ENCODE data around the gene NUP107.
A peak's percentile ranks its signal among the peaks of the same experiment; 100 is the strongest.

NUP107 gene

DNA sequence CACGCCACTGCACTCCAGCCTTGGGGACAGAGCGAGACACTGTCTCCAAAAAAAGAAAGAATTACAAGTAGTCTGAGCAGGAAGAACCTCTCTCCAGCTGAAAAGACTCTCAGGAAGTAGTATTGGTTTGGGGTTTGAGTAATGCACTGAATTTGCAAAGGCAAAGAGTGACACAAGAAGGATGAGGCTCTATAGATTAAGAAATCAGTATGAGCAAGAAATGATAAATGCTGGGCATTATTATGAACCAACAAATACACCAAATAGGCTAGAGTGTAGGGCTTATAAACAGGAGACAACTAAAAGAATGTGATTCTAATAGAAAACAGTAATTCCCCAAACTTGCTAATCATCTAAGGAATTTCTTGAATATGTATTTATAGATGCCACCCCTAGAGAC lies 56.6 kb downstream of the NUP107 start:
- DNase-seq, result no peak

- no peak for DNase-seq
These were observed 58.7 kb downstream of the NUP107 start for GRCh38 chr12:68745376-68745903.

GRCh38 chr12:68745904-68746571 lies 59.3 kb downstream of the NUP107 start, which contains the start of gene SLC35E3:
Gene SLC35E3, plus strand, starts transcription at chr12:68746176. Its CDS starts 202 bp downstream, at chr12:68746378.
- DNase-seq, result peak; percentile 68 to 89 (median 84)

DNA sequence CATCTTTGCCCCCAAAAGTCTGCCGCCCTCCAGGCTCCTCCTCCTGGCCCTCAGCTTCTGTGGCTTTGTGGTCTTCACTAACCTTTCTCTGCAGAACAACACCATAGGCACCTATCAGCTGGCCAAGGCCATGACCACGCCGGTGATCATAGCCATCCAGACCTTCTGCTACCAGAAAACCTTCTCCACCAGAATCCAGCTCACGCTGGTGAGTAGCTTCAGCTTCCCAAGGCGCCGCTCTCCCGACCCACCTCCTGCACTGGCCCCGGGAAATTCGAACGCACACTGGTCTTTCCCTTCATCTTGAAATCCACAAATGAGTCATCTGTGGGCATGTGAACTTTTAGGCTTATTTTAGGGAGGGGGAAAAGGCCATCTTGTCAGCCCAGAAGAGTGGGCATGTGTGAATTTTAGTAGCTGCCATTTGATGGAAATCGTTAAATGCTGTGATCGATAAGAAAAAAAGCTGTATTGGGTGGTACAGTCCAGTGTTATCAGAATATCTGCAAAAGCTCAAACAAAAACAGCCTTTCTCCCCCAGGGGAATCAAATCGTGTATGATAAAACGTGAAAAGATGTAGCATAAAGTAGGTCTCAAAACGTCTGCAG lies 59.9 kb downstream of the NUP107 start:
- no peak for DNase-seq

GRCh38 chr12:68749443-68749842 lies 62.7 kb downstream of the NUP107 start:
- DNase-seq, result no peak

DNA sequence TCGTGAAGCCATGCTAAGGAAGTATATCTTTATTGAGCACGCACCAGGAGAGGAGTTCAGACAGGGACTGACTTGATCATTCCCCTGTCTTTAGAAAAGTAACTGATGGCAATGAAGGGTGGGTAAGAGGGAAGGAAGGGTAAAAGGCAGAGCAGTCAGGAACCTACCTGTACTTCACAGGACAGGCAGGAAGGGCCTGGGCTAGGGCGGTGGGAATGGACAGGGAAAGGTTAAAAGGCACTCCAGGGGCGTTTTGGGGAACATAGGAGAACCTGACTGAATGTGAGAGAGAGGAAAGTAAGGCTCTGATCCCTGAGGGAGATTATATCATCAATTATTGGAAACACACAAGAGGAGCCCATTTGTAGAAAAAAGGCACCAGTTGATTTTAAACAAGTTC lies 63.1 kb downstream of the NUP107 start:
- DNase-seq, result no peak

GRCh38 chr12:68750506-68750905 lies 63.7 kb downstream of the NUP107 start:
- DNase-seq, result no peak

DNA sequence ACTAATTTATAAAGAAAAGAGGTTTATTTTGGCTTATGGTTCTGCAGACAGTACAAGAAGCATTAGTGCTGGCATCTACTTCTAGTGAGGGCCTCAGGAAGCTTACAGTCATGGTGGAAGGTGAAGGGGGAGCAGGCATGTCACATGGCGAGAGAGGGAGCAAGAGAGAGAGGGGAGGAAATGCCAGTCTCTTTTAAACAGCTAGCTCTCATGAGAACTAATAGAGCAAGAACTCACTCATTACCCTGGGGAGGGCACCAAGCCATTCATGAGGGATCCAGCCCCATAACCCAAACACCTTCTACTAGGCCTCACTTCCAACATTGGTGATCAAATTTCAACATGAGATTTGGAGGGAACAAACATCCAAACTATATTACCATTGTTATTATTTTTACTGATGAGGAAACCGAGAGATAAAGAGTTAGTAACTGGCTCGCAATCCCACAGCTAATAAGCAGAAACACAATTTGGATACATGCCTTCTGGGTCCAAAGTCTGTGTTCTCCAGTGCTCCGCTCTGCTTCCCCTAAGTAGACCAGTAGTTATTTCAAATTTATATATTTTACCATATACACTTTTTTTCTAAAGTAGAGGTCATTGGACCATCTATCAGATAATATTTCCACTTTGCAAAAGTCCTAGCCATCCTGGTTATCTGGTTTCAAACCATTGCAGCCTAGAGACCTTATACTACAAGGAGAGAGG lies 68.9 kb downstream of the NUP107 start:
- DNase-seq, result no peak

- no peak for DNase-seq
These were observed 73.1 kb downstream of the NUP107 start for GRCh38 chr12:68759852-68760251.

DNA sequence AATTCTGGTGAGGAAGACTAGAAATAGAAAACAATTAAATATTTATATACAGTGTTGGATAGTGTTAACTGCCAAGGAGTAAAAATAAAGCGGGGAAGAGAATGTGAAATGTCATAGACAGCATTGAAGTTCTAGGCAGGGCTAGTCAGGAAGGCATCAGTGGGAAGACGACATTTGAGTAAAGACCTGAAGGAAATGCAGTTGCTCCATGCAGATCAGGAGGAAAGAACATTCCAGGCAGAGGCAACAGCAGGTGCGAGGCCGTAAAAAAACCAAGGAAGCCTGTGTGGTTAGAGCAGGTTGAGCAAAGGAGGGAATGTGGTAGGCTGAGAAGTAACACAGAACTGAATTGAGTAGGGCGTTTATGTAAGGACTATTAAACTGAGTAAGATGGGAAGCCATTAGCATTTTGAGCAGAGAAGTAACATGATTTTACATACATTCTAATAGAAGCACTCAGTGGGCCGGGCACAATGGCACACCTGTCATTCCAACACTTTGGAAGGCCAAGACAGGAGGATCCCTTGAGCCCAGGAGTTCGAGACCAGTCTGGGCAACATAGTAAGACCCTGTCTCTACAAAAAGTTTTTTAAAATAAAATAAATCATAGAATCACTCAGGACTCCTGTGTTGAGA lies 74.1 kb downstream of the NUP107 start:
- no peak for DNase-seq

DNA sequence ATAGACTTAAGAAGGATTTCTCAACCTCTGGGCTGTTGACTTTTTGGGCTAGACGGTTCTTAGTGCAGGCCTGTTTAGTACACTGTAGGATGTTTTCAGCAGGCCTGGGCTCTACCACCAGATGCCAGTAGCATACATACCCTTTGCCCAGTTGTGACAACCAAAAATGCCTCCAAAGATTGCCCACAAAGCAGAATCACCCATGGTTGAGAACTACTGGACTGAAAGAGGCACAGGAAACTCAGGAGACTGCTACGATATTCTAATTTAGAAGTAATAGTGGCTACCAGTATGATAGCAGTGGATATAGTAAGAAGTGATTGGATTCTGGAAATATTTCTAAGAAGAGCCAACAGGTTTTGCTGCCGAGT lies 74.6 kb downstream of the NUP107 start:
- DNase-seq, result no peak

- no peak for DNase-seq
These were observed 75.3 kb downstream of the NUP107 start for GRCh38 chr12:68761901-68762630.

- DNase-seq, result no peak
These were observed 75.9 kb downstream of the NUP107 start for GRCh38 chr12:68762691-68763090.

GRCh38 chr12:68765696-68766095 lies 78.9 kb downstream of the NUP107 start:
- no peak for DNase-seq

GRCh38 chr12:68766646-68767045 lies 79.9 kb downstream of the NUP107 start:
- DNase-seq, result no peak

GRCh38 chr12:68767191-68767590 lies 80.4 kb downstream of the NUP107 start:
- DNase-seq, result no peak

DNA sequence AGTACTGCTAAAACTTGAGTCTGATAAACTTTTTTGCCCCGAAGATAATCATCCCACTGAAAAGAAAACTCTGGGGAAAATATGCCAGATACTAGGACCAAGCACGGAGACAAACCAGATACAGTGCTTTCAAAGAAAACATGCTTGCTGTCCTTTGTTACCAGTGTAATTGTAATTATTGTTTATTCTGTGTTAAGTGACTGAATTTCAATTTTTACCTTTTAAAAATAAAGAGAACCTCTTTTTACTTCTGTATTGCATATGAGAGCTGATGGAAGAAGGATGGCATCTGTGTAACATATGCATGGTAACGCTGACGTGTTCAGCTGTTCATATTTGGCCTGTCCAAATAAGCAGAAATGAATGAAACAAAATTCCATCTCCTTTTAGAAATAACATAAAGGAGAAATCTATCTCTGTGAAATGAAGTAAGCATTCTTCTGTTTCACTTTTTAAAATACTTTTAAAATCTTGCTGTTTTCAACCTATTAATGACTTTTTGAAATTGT lies 81.7 kb downstream of the NUP107 start:
- DNase-seq, result no peak

- no peak for DNase-seq
These were observed 83.2 kb downstream of the NUP107 start for GRCh38 chr12:68769941-68770340.

DNA sequence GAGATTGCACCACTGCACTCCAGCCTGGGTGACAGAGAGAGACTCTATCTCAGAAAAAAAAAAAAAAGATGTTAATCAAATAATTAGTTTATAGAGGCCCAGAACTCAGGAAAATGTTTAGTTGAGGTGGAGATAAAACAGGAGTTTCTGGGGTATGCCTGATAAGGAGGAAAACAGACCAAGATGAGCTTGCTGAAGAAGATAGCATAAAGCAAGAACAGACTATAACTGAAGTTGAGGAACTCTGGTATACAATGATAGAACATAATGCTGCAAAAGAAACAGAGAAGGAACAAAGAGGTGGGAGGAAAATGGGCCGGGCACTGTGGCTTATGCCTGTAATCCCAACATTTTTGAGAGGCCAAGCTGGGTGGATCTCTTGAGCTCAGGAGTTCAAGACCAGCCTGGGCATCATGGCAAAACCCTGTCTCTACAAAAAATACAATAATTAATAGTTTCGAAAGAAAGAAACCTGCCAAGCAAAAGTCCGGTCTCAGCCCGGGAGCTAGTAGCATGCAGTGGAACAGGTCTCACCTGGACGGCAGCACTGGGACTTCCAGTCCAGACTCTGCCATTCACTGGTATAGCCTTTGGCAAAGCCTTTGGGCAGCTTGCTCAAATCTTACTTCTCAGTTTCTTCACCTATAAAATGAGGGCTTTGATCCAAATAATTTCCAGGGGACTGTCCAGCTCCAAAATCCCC lies 84.6 kb downstream of the NUP107 start:
- DNase-seq, result no peak

GRCh38 chr12:68772714-68773113 lies 85.9 kb downstream of the NUP107 start:
- no peak for DNase-seq

DNA sequence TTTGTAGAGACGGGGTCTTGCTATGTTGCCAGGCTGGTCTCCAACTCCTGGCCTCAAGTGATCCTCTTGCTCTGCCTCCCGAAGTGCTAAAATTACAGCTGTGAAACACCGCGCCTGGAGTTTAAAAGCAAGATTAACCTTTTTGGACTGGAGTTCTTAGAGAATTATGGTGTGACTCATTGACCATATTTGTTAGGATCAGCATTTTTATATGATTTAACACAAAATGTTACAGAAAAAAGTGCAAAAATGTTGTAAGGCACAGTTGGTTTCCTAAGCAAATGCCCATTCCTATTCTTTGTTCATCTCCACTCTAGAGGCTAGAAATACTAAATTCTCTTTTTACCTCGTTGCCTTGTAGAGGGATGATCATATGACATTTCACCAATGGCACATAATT lies 86.8 kb downstream of the NUP107 start:
- no peak for DNase-seq

GRCh38 chr12:68775121-68775630 lies 88.4 kb downstream of the NUP107 start:
- no peak for DNase-seq

Data from activated CD4-positive, CD25-positive, alpha-beta regulatory T cell (primary cell).